Natural killer cell (primary cell): ENCODE results near the gene PSMB10. TPM values are rescaled to one million over a fixed set of nuclear protein-coding genes. Genes with fewer than 3 reads are reported as not detected.

Experiments used
- ATAC-seq, 3 donors: fragments of 150-1000 bp in 2 of 3; fragments of 200-7000 bp in 1 of 3; cut with Tn5 transposase; 1 replicate in 1 of 3; 2 replicates in 2 of 3; pipeline ENCODE4 v1.10.0; 2021; ENCODE audit warnings: mild to moderate bottlenecking in 2 of 3, moderate library complexity in 2 of 3
- DNase-seq, 2 donors: peaks; one replicate each; pipeline versions ENCODE4 v3.0.0 to v3.0.0-alpha.2; 2013 to 2021; ENCODE audit warnings: mixed read lengths in 1 of 2
- H3K27ac ChIP-seq: one replicate; pipeline ENCODE4 v1.5.1; 2013; ENCODE audit warnings: mild to moderate bottlenecking, low read length
- H3K27me3 ChIP-seq: one replicate; pipeline ENCODE4 v1.6.1; 2013; ENCODE audit warnings: low read length; ENCODE audit not compliant: control insufficient read depth, insufficient read depth
- H3K36me3 ChIP-seq: one replicate; pipeline ENCODE4 v1.6.1; 2013; ENCODE audit warnings: low read length; ENCODE audit not compliant: control insufficient read depth, insufficient read depth
- H3K4me1 ChIP-seq: one replicate; pipeline ENCODE4 v1.6.1; 2013; ENCODE audit warnings: low read length; ENCODE audit not compliant: control insufficient read depth, insufficient read depth
- H3K4me3 ChIP-seq: one replicate; pipeline ENCODE4 v1.5.1; 2013; ENCODE audit warnings: low read length
- H3K9me3 ChIP-seq: one replicate; pipeline ENCODE4 v1.6.1; 2013; ENCODE audit warnings: low read length; ENCODE audit not compliant: control insufficient read depth, insufficient read depth
- H3K27ac Mint-ChIP-seq, 2 donors: one replicate each; pipeline ENCODE4 v1.8.0; 2022; ENCODE audit warnings: mild to moderate bottlenecking in 2 of 2, mixed read lengths in 2 of 2, moderate library complexity in 1 of 2
- H3K27me3 Mint-ChIP-seq, 2 donors: one replicate each; pipeline ENCODE4 v1.8.0; 2022; ENCODE audit warnings: low read depth in 2 of 2, mixed read lengths in 2 of 2
- H3K36me3 Mint-ChIP-seq: one replicate; pipeline ENCODE4 v1.8.0; 2022; ENCODE audit warnings: mixed read lengths
- H3K4me1 Mint-ChIP-seq, 2 donors: one replicate each; pipeline ENCODE4 v1.8.0; 2022; ENCODE audit warnings: mixed read lengths in 2 of 2
- H3K4me3 Mint-ChIP-seq: one replicate; pipeline ENCODE4 v1.8.0; 2022; ENCODE audit warnings: mild to moderate bottlenecking, moderate library complexity, mixed read lengths
- H3K9me3 Mint-ChIP-seq, 2 donors: one replicate each; pipeline ENCODE4 v1.8.0; 2022; ENCODE audit warnings: mixed read lengths in 2 of 2
- CTCF ChIP-seq: fragments of 200-600 bp; IDR thresholded peaks from one replicate; pipeline ENCODE4 v1.8.0; 2022; ENCODE audit warnings: antibody characterized with exemption
- WGBS: methylation state at CpG from one replicate; pipeline ENCODE4 v1.1.7; 2013; ENCODE audit warnings: missing lambda C conversion rate; ENCODE audit not compliant: insufficient coverage; 5-methylcytosine and 5-hydroxymethylcytosine counted together
- intact Hi-C: fragments of 100-400 bp; cut with micrococcal nuclease; formaldehyde crosslinking; loops from one replicate; pipeline ENCODE4 v1.14.2; 2022
- total RNA-seq, 4 donors: library from RNA; stranded (reverse); fragments of 120-200 nt in 1 of 4; gene quantifications; one replicate each; pipeline versions ENCODE4 v1.2.3 to v1.2.4, GENCODE V29; 2013 to 2022

Gene PSMB10
- total RNA-seq, 3 donors from 2014 or later (not counting 1 experiment from before 2014, with no cell fraction given): 237 to 247 (median 243) TPM

DNA sequence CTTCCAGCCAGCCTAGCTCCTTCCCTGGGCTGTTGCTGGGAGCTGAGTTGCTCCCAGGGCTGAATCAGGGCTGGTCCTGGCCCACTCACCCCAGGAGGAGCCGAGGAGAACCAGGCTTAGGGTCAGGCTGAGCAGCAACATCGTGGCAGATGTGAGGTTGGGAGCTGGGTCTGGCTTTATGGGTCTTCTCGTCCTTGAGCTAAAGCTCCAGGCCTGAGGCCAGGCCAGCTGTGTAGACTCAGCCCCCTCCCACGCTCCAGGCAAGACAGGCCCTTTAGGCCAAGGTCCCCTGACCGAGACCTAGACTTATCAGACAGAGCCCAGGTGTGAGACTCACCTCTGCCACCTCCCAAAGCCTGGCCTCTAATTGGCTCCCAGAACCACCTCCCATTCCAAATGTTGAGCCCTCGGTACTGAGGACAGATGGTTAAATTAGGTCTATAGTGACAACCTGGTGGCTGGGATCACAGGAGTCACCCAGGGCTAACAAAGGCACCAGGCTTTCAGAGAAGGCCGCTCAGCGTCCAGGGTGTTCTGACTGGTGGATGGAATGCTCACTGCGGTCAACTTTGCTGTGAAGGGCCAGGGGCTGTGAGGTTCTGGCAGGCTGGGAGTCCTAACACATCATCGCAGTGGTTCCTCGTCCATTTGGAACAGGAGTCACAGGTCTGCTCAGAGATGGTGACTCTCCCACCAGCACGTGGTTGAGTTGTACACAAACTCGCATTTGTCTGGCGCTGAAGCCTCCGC is 4.8 kb downstream of the PSMB10 start, which contains the start of gene CTRL:
TSS of gene CTRL (minus strand) at position 151 of the 750 bp plus-strand sequence. CDS start at position 141, 10 bp downstream.
- ATAC-seq (no peak), DNase-seq (no peak)
- no peaks in the 10 kb centered on the region for H3K27me3 Mint-ChIP-seq
- Histone ChIP-seq H3K27ac (peak within 1 kb of the TSS; percentile 25), H3K36me3 (peaks cover 73% of the 10 kb centered on the region), H3K4me3 (no peak within 1 kb of the TSS), H3K27me3 (no peaks in the 10 kb centered on the region), H3K4me1 (peaks cover 28% of the 10 kb centered on the region), H3K9me3 (no peaks in the 10 kb centered on the region)
- intact Hi-C loops: no loop called here
- 95% methylated on average over 15 of the region's 15 CpGs for WGBS
- no peak for TF ChIP-seq CTCF
- H3K4me1 Mint-ChIP-seq: peaks cover 22 to 37% of the 10 kb centered on the region in 2 donors
- H3K36me3 Mint-ChIP-seq: no peaks in the 10 kb centered on the region
- H3K4me3 Mint-ChIP-seq: no peak within 1 kb of the TSS
- H3K9me3 Mint-ChIP-seq: no peaks in the 10 kb centered on the region
- H3K27ac Mint-ChIP-seq: peak within 1 kb of the TSS; percentile 18 to 68

DNA sequence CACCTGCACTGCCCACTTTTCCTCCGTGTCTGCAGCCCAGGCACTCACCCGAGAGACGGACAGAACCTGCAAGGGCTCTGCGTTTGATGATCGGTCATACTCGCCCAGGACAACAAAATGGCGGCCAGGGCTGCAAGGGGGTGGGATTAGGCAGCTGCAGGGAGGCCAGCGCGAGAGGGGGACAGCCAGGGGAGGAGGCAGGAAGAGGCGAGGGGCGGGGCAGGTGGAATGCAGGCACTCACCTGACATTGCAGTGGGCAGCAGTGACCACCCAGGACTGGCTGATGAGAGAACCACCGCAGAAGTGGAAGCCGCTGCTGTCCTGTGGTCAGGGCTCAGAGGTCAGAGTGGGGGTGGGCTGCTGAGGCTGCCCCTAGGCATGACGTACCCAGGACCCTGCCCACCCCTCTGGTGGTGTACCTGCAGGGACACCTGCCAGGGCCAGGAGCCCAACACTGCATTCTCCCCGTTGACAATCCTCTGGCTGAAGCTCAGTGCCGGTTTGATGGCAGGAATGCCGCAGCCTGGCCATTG is 5.9 kb downstream of the PSMB10 start:
- Mint-ChIP-seq H3K27me3 (no peaks in the 10 kb centered on the region), H3K4me1 (peaks cover 17 to 32% of the 10 kb centered on the region in 2 donors), H3K27ac (peak overlapping the region in 1 of 2 donors; percentile 68), H3K9me3 (no peaks in the 10 kb centered on the region), H3K4me3 (no peak overlapping the region), H3K36me3 (no peaks in the 10 kb centered on the region)
- Histone ChIP-seq H3K4me3 (no peak overlapping the region), H3K27ac (no peak overlapping the region), H3K27me3 (no peaks in the 10 kb centered on the region), H3K9me3 (no peaks in the 10 kb centered on the region), H3K36me3 (peaks cover 73% of the 10 kb centered on the region), H3K4me1 (peaks cover 25% of the 10 kb centered on the region)
- TF ChIP-seq CTCF: no peak
- DNase-seq (no peak), ATAC-seq (no peak)
- intact Hi-C loops: no loop called here
- WGBS: 97% methylated on average over 17 of the region's 17 CpGs

GRCh38 chr16:67930191-67930590 is 6.5 kb downstream of the PSMB10 start:
- intact Hi-C loops: no loop called here
- DNase-seq (no peak), ATAC-seq (no peak)
- no peak for TF ChIP-seq CTCF
- Histone ChIP-seq H3K4me3 (no peak overlapping the region), H3K36me3 (peaks cover 69% of the 10 kb centered on the region), H3K27ac (no peak overlapping the region), H3K9me3 (no peaks in the 10 kb centered on the region), H3K27me3 (no peaks in the 10 kb centered on the region), H3K4me1 (peaks cover 21% of the 10 kb centered on the region)
- Mint-ChIP-seq H3K27me3 (no peaks in the 10 kb centered on the region), H3K9me3 (no peaks in the 10 kb centered on the region), H3K4me3 (no peak overlapping the region), H3K36me3 (no peaks in the 10 kb centered on the region), H3K4me1 (peaks cover 12 to 26% of the 10 kb centered on the region in 2 donors), H3K27ac (peak overlapping the region in 1 of 2 donors; percentile 22)
- WGBS: 97% methylated on average over 14 of the region's 14 CpGs
